ENCODE measurements around the gene PCDHGA2. TPM values are rescaled to one million over a fixed set of nuclear protein-coding genes. Genes with fewer than 3 reads are reported as not detected.
A peak's percentile ranks its signal among the peaks of the same experiment; 100 is the strongest.
"Not testable (repeated sequence)": the region's sequence is repeated elsewhere in the genome, so short reads cannot be mapped to it uniquely, and the experiment has no call there.

The PCDHGA2 gene
- total RNA-seq, 1 experiment from 2014 or later: 0.12 TPM

GRCh38 chr5:141345327-141345726 is 6.8 kb downstream of the PCDHGA2 start:
- DNase-seq (ENCODE audit: extremely low read depth, low read depth): no peak

DNA sequence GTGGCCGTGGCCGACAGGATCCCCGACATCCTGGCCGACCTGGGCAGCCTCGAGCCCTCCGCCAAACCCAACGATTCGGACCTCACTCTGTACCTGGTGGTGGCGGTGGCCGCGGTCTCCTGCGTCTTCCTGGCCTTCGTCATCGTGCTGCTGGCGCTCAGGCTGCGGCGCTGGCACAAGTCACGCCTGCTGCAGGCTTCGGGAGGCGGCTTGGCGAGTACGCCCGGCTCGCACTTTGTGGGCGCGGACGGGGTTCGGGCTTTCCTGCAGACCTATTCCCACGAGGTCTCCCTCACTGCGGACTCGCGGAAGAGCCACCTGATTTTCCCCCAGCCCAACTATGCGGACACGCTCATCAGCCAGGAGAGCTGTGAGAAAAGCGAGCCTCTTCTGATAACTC is 7.5 kb downstream of the PCDHGA2 start:
- DNase-seq (ENCODE audit: extremely low read depth, low read depth): not testable (repeated sequence)

DNA sequence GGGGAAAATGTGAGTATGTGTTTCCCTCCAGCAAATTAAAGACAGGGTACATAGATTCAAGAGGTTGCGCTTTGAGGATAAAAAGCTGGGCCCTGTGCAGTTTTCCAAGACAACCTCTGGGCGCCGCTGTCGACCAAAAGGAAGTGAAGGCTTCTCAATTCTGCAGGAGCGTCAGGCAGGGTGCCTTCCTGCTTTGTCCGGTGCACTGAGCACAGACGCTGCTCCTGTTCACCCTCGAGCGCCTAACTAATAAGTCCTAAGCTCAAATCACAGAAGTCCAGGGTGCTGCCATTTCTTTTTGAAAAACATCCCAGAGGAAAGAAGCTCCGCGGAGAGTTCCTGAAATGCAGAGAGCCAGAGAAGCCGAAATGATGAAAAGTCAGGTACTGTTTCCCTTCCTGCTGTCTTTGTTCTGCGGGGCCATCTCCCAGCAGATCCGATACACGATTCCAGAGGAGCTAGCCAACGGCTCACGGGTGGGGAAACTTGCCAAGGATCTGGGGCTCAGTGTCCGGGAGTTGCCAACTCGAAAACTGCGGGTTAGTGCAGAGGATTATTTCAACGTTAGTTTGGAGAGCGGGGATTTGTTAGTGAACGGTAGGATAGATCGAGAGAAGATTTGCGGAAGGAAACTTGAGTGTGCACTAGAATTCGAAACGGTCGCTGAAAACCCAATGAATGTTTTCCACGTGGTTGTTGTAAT is 11.5 kb downstream of the PCDHGA2 start, which contains the start of gene PCDHGB1:
Gene PCDHGB1 (plus strand): TSS at position 183 of the 703 bp plus-strand sequence. CDS start 162 bp downstream, at position 345.
- DNase-seq (ENCODE audit: extremely low read depth, low read depth): peak; percentile 66

DNA sequence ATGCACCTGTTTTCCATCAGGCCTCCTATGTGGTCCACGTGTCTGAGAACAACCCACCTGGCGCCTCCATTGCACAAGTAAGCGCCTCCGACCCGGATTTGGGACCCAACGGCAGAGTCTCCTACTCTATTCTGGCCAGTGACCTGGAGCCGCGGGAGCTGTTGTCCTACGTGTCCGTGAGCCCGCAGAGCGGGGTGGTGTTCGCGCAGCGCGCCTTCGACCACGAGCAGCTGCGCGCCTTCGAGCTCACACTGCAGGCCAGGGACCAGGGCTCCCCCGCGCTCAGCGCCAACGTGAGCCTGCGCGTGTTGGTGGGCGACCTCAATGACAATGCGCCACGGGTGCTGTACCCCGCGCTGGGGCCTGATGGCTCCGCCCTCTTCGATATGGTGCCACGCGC is 13.0 kb downstream of the PCDHGA2 start:
- DNase-seq (ENCODE audit: extremely low read depth, low read depth): no peak

GRCh38 chr5:141354900-141355469 is 16.4 kb downstream of the PCDHGA2 start, which contains the start of gene PCDHGA4:
Gene PCDHGA4 (plus strand): TSS chr5:141355021. CDS start chr5:141355108, 87 bp downstream.
- no peak for DNase-seq (ENCODE audit: extremely low read depth, low read depth)

DNA sequence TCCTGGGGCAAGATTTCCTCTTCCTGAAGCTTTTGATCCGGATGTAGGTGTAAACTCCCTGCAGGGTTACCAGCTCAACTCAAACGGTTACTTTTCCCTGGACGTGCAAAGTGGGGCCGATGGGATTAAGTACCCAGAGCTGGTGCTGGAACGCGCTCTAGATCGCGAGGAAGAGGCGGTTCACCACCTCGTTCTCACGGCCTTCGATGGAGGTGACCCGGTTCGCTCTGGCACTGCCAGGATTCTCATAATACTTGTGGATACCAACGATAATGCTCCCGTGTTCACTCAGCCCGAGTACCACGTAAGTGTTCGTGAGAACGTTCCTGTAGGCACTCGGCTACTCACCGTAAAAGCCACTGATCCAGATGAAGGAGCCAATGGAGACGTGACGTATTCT is 17.1 kb downstream of the PCDHGA2 start:
- DNase-seq (ENCODE audit: extremely low read depth, low read depth): no peak

- no peak for DNase-seq (ENCODE audit: extremely low read depth, low read depth)
Measured at GRCh38 chr5:141356133-141356532, 17.6 kb downstream of the PCDHGA2 start.

- DNase-seq (ENCODE audit: extremely low read depth, low read depth): no peak
Measured at GRCh38 chr5:141356950-141357349, 18.4 kb downstream of the PCDHGA2 start.

- peak; percentile 56 for DNase-seq (ENCODE audit: extremely low read depth, low read depth)
Measured at GRCh38 chr5:141359790-141360426, 21.3 kb downstream of the PCDHGA2 start, which contains the start of gene PCDHGB2. Gene PCDHGB2 (plus strand): TSS chr5:141359994. CDS start chr5:141360136, 142 bp downstream.

DNA sequence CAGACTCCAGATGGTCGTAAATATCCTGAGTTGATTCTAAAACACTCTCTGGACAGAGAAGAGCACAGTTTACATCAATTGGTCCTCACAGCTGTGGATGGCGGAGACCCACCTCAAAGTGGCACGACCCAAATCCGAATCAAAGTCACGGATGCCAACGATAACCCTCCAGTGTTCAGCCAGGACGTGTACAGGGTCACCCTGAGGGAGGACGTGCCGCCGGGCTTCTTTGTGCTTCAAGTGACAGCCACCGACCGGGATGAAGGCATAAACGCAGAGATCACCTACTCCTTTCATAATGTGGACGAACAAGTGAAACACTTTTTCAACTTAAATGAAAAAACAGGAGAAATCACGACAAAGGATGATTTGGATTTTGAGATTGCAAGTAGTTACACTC is 22.1 kb downstream of the PCDHGA2 start:
- DNase-seq (ENCODE audit: extremely low read depth, low read depth): no peak

DNA sequence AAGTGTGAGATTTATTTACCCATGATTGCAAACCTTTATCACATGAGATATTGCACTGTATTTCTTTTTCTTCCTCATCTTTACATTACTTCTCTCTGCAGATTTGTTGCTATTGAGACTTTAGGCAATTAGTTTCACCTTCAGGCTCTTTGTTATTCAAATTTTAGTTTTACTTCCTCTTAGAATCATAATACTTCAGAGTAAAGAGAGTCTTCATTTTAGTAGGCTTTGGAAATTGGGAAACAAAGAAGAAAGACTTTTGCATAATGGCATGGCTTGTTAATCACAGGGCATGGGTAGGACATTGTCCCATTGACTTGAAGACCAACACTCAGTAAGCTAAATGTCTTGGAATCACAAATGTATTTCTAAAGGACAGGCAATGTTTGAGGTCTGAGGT is 24.2 kb downstream of the PCDHGA2 start:
- DNase-seq (ENCODE audit: extremely low read depth, low read depth): no peak

DNA sequence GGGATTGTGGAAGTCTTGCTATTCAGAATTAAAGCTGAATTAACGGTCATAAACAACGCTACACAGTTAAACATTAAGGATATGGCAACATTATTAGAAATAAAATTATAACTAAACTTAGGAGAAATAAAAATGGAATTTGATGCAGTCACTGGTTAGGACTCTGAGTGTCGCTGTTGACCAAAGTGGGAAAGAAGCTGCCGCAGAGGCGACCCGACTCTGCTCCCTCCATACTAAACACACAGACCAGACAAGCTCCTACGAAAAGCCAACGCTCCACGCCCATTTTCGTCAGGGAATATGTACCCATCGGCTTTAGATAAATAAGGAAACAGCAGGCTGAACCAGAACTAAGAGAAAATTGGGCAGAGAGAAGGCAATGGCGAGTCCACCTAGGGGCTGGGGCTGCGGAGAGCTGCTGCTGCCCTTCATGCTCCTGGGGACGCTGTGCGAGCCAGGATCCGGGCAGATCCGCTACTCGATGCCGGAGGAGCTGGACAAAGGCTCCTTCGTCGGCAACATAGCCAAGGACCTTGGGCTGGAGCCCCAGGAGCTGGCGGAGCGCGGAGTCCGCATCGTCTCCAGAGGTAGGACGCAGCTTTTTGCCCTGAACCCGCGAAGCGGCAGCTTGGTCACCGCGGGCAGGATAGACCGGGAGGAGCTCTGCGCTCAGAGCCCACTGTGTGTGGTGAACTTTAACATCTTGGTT is 25.5 kb downstream of the PCDHGA2 start, which contains the start of gene PCDHGA5:
Gene PCDHGA5 (plus strand): TSS at position 211 of the 709 bp plus-strand sequence. CDS start 169 bp downstream, at position 380.
- no peak for DNase-seq (ENCODE audit: extremely low read depth, low read depth)

GRCh38 chr5:141366016-141366896 is 27.7 kb downstream of the PCDHGA2 start:
- no peak for DNase-seq (ENCODE audit: extremely low read depth, low read depth)

- no peak for DNase-seq (ENCODE audit: extremely low read depth, low read depth)
Measured at GRCh38 chr5:141369994-141370848, 31.7 kb downstream of the PCDHGA2 start, which contains the start of gene PCDHGB3. Gene PCDHGB3 (plus strand): TSS chr5:141370242. CDS start chr5:141370395, 153 bp downstream.

DNA sequence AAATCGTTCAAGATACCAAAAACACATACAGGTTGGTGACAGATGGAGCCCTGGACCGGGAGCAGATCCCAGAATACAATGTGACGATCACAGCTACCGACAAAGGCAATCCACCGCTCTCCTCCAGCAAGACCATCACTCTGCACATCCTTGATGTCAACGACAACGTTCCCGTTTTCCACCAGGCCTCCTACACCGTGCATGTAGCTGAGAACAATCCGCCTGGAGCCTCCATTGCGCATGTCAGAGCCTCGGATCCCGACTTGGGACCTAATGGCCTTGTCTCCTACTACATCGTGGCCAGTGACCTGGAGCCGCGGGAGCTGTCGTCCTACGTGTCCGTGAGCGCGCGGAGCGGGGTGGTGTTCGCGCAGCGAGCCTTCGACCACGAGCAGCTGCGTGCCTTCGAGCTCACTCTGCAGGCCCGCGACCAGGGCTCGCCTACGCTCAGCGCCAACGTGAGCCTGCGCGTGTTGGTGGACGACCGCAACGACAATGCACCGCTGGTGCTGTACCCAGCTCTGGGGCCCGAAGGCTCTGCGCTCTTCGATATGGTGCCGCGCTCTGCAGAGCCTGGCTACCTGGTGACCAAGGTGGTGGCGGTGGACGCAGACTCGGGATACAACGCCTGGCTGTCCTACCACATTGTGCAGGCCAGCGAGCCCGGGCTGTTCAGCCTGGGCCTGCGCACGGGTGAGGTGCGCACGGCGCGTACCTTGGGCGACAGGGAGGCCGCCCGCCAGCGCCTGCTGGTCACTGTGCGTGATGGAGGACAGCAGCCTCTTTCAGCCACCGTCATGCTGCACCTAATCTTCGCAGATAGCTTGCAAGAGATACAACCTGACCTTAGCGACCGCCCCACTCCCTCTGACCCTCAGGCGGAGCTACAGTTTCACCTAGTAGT is 33.3 kb downstream of the PCDHGA2 start:
- no peak for DNase-seq (ENCODE audit: extremely low read depth, low read depth)

DNA sequence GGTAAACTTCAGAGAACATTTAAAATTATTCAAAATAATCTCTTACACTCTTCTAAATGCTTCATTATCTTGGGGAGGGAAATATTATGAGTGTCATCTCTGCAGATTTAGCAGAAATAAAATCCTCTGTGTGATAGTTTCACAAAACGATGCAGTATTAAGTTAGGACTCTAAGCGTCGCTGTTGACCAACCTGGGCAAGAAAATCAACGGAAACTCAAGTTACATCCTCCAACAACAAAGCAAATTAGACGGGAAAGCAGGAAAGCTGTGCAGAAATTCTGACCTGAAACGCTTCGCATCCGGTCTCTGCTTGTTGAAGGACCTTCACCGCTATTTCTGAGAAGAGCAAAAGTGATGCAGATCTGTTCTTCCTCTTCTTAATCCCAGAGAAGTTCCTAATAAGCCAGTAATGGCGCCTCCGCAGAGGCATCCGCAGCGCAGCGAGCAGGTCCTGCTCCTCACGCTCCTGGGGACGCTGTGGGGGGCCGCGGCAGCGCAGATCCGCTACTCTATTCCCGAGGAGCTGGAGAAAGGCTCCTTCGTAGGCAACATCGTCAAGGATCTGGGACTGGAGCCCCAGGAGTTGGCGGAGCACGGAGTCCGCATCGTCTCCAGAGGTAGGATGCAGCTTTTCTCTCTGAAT is 35.2 kb downstream of the PCDHGA2 start, which contains the start of gene PCDHGA6:
Gene PCDHGA6 (plus strand): TSS at position 219 of the 645 bp plus-strand sequence. CDS start 193 bp downstream, at position 412.
- no peak for DNase-seq (ENCODE audit: extremely low read depth, low read depth)

GRCh38 chr5:141374627-141375026 is 36.1 kb downstream of the PCDHGA2 start:
- DNase-seq (ENCODE audit: extremely low read depth, low read depth): no peak
